Sigmoid colon (tissue), 7 donors: ENCODE measurements around the gene CHRNA9. TPM values are rescaled to one million over a fixed set of nuclear protein-coding genes. Genes with fewer than 3 reads are reported as not detected.

Experiments used
- DNase-seq: peaks from one replicate; pipeline ENCODE4 v3.0.0-alpha.2; 2019
- H3K27ac ChIP-seq, 4 donors: fragments of 200-600 bp; sonication (generic); one replicate each; pipeline ENCODE4 v1.5.1; 2016 to 2019; ENCODE audit warnings: mild to moderate bottlenecking in 1 of 4
- H3K27me3 ChIP-seq, 3 donors: fragments of 200-600 bp; sonication (generic); one replicate each; pipeline ENCODE4 v1.5.1; 2019; ENCODE audit warnings: mild to moderate bottlenecking in 1 of 3
- H3K36me3 ChIP-seq, 4 donors: fragments of 200-600 bp; sonication (generic); one replicate each; pipeline ENCODE4 v1.5.1; 2016 to 2019
- H3K4me1 ChIP-seq, 4 donors: fragments of 200-600 bp; sonication (generic); one replicate each; pipeline ENCODE4 v1.5.1; 2017 to 2019
- H3K4me3 ChIP-seq, 4 donors: fragments of 200-600 bp; sonication (generic); one replicate each; pipeline ENCODE4 v1.5.1; 2017 to 2019; ENCODE audit warnings: mild to moderate bottlenecking in 2 of 4, moderate library complexity in 1 of 4
- H3K9me3 ChIP-seq, 4 donors: fragments of 200-600 bp in 3 of 4; sonication (generic) in 3 of 4; one replicate each; pipeline versions ENCODE4 v1.5.1 to v1.6.1; 2013 to 2019
- EP300 ChIP-seq, 4 donors: sonication (generic); formaldehyde crosslinking; IDR thresholded peaks; one replicate each; pipeline ENCODE4 v1.6.1; 2017; ENCODE audit warnings: antibody characterized with exemption in 4 of 4
- POLR2A ChIP-seq, 2 donors: fragments of 450-650 bp; IDR thresholded peaks; one replicate each; pipeline ENCODE4 v1.6.1; 2016; ENCODE audit warnings: antibody characterized with exemption in 2 of 2, mild to moderate bottlenecking in 2 of 2, moderate library complexity in 2 of 2
- POLR2AphosphoS5 ChIP-seq, 4 donors: sonication (generic); formaldehyde crosslinking; IDR thresholded peaks; one replicate each; pipeline ENCODE4 v1.6.1; 2017; ENCODE audit warnings: antibody characterized with exemption in 4 of 4
- WGBS, 2 donors: extraction: QIAGEN DNeasy Blood & Tissue Kit; methylation state at CpG; one replicate each; pipeline ENCODE4 v1.1.7; 2013; 5-methylcytosine and 5-hydroxymethylcytosine counted together
- intact Hi-C: fragments of 100-400 bp; cut with DNase I; formaldehyde crosslinking; loops from one replicate; pipeline ENCODE4 v1.15.1; 2023
- polyA plus RNA-seq, 3 donors: library from polyadenylated mRNA; stranded (reverse); fragments of 200-250 nt; gene quantifications; one replicate each; pipeline ENCODE4 v1.2.3, GENCODE V29; 2013
- total RNA-seq, 4 donors: library from RNA; depleted of rRNA; stranded (reverse); fragments of >200 nt; gene quantifications; one replicate each; pipeline ENCODE4 v1.1.0, GENCODE V29; 2016
- TF ChIP-seq, protein P1 (sequence below), 4 experiments: fragments of 450-650 bp in 3 of 4; fragments of 200-600 bp in 1 of 4; IDR thresholded peaks; one replicate each; pipeline ENCODE4 v1.5.1; 2016 to 2019; ENCODE audit warnings: antibody characterized with exemption in 4 of 4, mild to moderate bottlenecking in 3 of 4, moderate library complexity in 2 of 4
- donor health status: healthy with polysubstance abuse.
- donor health status: Bipolar disorder and iron deficiency.
- donor health status: healthy.

The CHRNA9 gene
- total and polyA plus RNA-seq, 7 donors, result not detected

DNA sequence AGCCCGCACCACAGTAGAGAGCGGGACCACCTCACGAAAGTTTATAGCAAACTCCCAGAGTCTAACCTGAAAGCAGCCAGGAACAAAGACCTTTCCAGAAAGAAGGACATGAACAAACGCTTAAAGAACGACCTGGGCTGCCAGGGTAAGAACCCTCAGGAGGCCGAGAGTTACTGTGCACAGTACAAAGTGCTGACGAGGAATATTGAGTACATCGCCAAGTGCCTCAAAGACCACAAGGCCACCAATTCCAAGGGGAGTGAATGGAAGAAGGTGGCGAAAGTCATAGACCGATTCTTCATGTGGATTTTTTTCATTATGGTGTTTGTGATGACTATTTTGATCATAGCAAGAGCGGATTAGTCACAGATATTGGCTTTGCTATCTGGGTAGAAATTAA, 19.0 kb downstream of the CHRNA9 start:
- no peak overlapping the region for H3K4me3 ChIP-seq
- H3K9me3 ChIP-seq, result no peaks in the 10 kb centered on the region
- 96% methylated on average over 11 of the region's 11 CpGs for WGBS, 2 donors
- no peaks in the 10 kb centered on the region for H3K27me3 ChIP-seq
- no peaks in the 10 kb centered on the region for H3K36me3 ChIP-seq
- no peak for DNase-seq
- intact Hi-C loops, result no loop called here
- no peak for TF ChIP-seq POLR2AphosphoS5 (IDR thresholded peaks at IDR 0.05)
- TF ChIP-seq POLR2A (IDR thresholded peaks at IDR 0.05), result no peak
- no peak for TF ChIP-seq EP300 (IDR thresholded peaks at IDR 0.05)
- TF ChIP-seq, protein P1, sequence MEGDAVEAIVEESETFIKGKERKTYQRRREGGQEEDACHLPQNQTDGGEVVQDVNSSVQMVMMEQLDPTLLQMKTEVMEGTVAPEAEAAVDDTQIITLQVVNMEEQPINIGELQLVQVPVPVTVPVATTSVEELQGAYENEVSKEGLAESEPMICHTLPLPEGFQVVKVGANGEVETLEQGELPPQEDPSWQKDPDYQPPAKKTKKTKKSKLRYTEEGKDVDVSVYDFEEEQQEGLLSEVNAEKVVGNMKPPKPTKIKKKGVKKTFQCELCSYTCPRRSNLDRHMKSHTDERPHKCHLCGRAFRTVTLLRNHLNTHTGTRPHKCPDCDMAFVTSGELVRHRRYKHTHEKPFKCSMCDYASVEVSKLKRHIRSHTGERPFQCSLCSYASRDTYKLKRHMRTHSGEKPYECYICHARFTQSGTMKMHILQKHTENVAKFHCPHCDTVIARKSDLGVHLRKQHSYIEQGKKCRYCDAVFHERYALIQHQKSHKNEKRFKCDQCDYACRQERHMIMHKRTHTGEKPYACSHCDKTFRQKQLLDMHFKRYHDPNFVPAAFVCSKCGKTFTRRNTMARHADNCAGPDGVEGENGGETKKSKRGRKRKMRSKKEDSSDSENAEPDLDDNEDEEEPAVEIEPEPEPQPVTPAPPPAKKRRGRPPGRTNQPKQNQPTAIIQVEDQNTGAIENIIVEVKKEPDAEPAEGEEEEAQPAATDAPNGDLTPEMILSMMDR (IDR thresholded peaks at IDR 0.05), result no peak
- no peaks in the 10 kb centered on the region for H3K4me1 ChIP-seq
- H3K27ac ChIP-seq, result no peak overlapping the region

DNA sequence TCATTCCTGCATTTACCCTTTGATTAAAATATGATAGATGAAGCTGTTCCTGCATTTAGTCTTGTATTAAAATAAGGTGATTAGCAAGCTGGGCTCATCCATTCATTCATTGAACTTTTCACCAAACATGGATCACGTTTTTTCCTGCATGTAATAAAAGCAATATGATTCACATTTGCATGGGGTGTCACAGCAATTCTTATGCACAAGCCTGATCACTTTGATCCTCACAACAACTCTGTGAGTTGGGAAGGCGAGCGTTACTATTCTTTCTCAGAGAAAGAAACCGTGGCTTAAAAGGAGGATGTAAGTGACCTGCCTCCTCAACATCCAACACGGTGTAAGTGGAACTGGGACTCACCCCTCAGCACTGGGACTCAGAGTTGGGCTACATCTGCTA, 20.0 kb downstream of the CHRNA9 start:
- 83 to 86% methylated on average over 5 of the region's 5 CpGs for WGBS, 2 donors
- Histone ChIP-seq H3K27ac (no peak overlapping the region), H3K4me1 (no peaks in the 10 kb centered on the region), H3K36me3 (no peaks in the 10 kb centered on the region), H3K27me3 (no peaks in the 10 kb centered on the region), H3K9me3 (peaks cover 0 to 2% (median 0%) of the 10 kb centered on the region in 4 donors), H3K4me3 (no peak overlapping the region)
- DNase-seq, result no peak
- TF ChIP-seq POLR2A (IDR thresholded peaks at IDR 0.05) (no peak), EP300 (IDR thresholded peaks at IDR 0.05) (no peak), POLR2AphosphoS5 (IDR thresholded peaks at IDR 0.05) (no peak)
- TF ChIP-seq, protein P1 (IDR thresholded peaks at IDR 0.05), result no peak
- intact Hi-C loops, result no loop called here

DNA sequence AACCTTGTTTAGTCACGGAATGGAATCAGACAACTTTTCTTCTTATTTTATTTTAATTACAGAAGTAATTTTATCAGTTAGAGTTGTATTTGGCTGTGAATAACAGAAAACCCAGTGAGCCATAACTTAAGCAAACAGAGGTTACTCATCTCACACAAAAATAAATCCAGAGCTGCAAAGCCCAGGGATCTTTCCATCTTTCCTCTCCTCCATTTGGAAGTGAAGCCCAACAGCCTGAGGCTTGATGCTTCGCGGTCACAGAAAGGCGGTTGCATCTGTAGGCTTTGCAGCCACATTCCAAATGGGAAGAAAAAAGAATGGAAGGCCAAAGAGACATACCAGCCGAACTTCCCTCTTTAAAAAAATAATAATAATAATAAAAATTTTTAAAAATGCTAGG, 22.6 kb downstream of the CHRNA9 start:
- Histone ChIP-seq H3K36me3 (no peaks in the 10 kb centered on the region), H3K27me3 (no peaks in the 10 kb centered on the region), H3K4me1 (no peaks in the 10 kb centered on the region), H3K27ac (no peak overlapping the region), H3K4me3 (no peak overlapping the region), H3K9me3 (peaks cover 0 to 8% (median 4%) of the 10 kb centered on the region in 4 donors)
- 91 to 94% methylated on average over 5 of the region's 5 CpGs for WGBS, 2 donors
- no peak for DNase-seq
- intact Hi-C loops, result no loop called here
- TF ChIP-seq EP300 (IDR thresholded peaks at IDR 0.05) (no peak), POLR2A (IDR thresholded peaks at IDR 0.05) (no peak), POLR2AphosphoS5 (IDR thresholded peaks at IDR 0.05) (no peak)
- TF ChIP-seq, protein P1 (IDR thresholded peaks at IDR 0.05), result no peak

DNA sequence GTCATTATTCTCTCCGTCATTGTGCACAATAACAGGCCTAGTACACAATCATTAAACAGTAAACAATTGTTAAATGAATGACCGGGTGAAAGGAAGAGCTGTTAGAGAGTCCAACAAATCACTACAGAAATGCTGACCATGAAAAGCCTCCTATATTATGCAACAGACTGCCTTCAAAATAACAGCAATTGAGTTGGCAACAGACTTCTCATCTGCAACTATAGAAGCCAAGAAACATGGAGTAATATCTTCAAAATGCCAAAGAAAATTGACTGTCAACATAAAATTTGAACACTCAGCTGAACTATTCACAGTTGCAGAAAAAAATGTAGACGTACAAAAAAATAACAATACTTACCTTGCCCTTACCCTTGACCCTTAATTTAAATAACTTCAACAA, 26.2 kb downstream of the CHRNA9 start:
- TF ChIP-seq EP300 (IDR thresholded peaks at IDR 0.05), result no peak
- TF ChIP-seq POLR2A (IDR thresholded peaks at IDR 0.05), result no peak
- TF ChIP-seq, protein P1 (IDR thresholded peaks at IDR 0.05), result no peak
- TF ChIP-seq POLR2AphosphoS5 (IDR thresholded peaks at IDR 0.05), result no peak
- H3K4me3 ChIP-seq, result no peak overlapping the region
- intact Hi-C loops, result no loop called here
- H3K9me3 ChIP-seq, result peaks cover 0 to 8% (median 4%) of the 10 kb centered on the region in 4 donors
- no peak for DNase-seq
- no peaks in the 10 kb centered on the region for H3K4me1 ChIP-seq
- WGBS, 2 donors, result 88 to 94% methylated on average over 3 of the region's 3 CpGs
- H3K27me3 ChIP-seq, result no peaks in the 10 kb centered on the region
- no peaks in the 10 kb centered on the region for H3K36me3 ChIP-seq
- no peak overlapping the region for H3K27ac ChIP-seq

DNA sequence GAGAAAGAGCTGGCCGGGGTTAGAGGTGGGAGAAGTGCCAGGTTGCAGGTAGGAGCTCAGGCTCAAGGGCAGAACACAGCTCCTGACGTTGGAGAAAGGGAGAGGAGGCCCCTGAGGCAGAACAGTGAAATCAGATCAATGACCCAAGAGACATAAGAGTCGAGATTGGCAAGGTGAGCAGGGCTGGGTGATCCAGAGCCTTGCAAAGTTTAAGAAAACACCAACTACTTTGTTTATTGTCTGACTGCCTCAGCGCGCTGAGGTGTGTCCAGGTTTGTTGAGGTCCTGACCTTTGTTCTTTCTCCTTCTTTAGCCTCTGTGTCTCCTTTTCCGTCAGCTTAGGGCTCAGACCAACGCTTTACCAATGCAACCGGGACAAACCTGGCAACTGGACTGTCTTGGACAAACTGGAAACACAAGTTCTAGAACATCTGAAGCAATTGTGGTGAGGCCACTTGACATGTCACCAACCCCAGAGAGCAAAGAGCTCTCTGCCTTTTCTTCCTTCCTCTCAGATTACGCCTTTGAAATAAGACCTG, 28.3 kb downstream of the CHRNA9 start:
- Histone ChIP-seq H3K36me3 (no peaks in the 10 kb centered on the region), H3K4me1 (no peaks in the 10 kb centered on the region), H3K27me3 (no peaks in the 10 kb centered on the region), H3K9me3 (peaks cover 0 to 8% (median 4%) of the 10 kb centered on the region in 4 donors), H3K27ac (no peak overlapping the region), H3K4me3 (no peak overlapping the region)
- intact Hi-C loops, result no loop called here
- DNase-seq, result no peak
- TF ChIP-seq, protein P1 (IDR thresholded peaks at IDR 0.05), result no peak
- TF ChIP-seq POLR2A (IDR thresholded peaks at IDR 0.05) (no peak), POLR2AphosphoS5 (IDR thresholded peaks at IDR 0.05) (no peak), EP300 (IDR thresholded peaks at IDR 0.05) (no peak)
- WGBS, 2 donors, result 23 to 73% methylated on average over 9 of the region's 9 CpGs
